ENCODE results near the gene CFDP1.

CFDP1 gene

DNA sequence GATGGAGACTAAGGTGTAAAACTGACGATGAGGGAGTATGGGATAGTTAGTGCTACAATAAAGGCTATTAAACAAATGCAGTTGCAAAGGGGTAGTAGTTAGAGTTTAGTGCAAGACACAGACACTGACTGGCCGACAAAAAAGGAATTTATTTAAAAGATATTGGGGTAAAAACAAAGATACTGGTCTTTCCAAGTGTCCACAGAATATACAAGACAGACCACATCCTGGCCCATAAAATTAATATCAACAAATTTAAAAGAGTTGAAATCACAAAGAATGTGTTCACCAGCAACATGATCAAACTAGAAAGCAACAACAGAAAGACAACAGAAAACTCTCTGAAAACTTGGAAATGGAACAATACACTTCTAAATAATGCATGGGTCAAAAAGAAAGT lies 54.7 kb downstream of the CFDP1 start:
- no peak overlapping the region for H3K4me3 ChIP-seq (ENCODE audit: low read length)
- no peaks in the 10 kb centered on the region for H3K9me3 ChIP-seq (ENCODE audit: control insufficient read depth, low read depth, low read length)
- H3K36me3 ChIP-seq (ENCODE audit: control insufficient read depth, low read depth, low read length), result peaks cover 6% of the 10 kb centered on the region
- H3K27me3 ChIP-seq (ENCODE audit: control insufficient read depth, insufficient read depth, low read length), result no peaks in the 10 kb centered on the region
- no peak overlapping the region for H3K27ac ChIP-seq (ENCODE audit: low read length)
- H3K4me1 ChIP-seq (ENCODE audit: control insufficient read depth, low read depth, low read length), result peaks cover 7% of the 10 kb centered on the region
- no peak overlapping the region for H3K9ac ChIP-seq (ENCODE audit: low read length)

DNA sequence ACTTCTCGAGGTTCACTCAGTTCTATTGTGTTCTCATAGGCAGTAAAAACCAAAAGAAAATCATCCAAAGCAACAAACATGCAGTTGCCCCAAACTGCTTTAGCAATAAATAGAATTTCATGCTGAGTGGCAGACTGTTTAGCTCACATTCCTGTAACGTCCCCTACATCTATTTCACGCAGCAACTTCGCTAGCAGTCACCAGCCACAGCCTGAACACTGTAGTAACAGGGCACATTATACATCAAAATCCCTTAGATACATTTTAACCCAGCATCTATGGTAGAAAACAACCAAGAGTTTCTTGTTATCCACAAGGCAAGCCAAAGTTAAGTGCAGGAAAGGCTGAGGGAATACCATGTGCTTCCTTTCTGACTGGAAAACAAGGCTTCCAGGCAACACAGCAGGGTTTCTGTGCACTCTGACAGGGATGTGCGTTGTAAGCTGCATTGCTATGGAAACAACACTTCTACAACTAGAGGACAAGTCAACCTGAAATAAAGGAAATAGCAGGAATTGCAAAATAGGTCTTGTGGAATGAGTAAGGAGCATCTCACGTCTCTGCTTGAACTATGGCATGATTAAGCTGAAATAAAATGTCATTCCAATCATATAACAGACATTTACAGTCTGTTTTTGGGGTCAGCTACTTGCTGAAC lies 55.4 kb downstream of the CFDP1 start:
- H3K4me3 ChIP-seq (ENCODE audit: low read length), result no peak overlapping the region
- H3K27me3 ChIP-seq (ENCODE audit: control insufficient read depth, insufficient read depth, low read length), result no peaks in the 10 kb centered on the region
- H3K27ac ChIP-seq (ENCODE audit: low read length), result peak overlapping the region; percentile 41
- H3K4me1 ChIP-seq (ENCODE audit: control insufficient read depth, low read depth, low read length), result peaks cover 7% of the 10 kb centered on the region
- H3K36me3 ChIP-seq (ENCODE audit: control insufficient read depth, low read depth, low read length), result peaks cover 6% of the 10 kb centered on the region
- no peak overlapping the region for H3K9ac ChIP-seq (ENCODE audit: low read length)
- H3K9me3 ChIP-seq (ENCODE audit: control insufficient read depth, low read depth, low read length), result no peaks in the 10 kb centered on the region

DNA sequence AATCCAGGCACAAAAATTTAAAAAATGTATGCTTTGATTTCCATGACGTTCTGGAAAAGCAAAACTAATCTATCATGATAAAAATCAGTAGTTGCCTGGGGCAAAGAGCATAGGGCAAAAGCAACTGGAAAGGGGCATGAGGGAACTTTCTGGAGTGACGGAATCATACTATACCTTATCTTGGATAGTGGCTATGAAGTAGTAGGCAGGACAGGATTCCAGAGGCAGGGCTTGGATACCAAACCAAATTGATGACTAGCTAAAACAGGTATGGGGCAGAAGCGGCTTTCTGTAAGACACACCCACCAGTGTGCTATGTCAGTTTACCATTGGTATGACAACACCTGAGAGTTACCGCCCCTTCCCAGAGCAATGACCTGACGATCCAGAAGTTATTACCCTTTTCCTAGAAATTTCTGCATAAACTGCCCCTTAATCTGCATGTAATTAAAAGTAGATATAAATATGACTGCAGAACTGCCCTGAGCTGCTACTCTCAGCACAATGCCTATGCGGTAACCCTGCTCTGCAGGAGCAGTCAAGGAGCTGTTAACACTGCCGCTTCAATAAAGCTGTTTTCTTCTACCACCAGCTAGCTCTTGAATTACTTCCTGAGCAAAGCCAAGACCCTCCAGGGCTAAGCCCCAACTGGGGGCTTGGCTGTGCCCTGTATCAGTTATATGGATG lies 56.7 kb downstream of the CFDP1 start:
- H3K9ac ChIP-seq (ENCODE audit: low read length), result no peak overlapping the region
- no peak overlapping the region for H3K27ac ChIP-seq (ENCODE audit: low read length)
- H3K36me3 ChIP-seq (ENCODE audit: control insufficient read depth, low read depth, low read length), result peaks cover 10% of the 10 kb centered on the region
- H3K27me3 ChIP-seq (ENCODE audit: control insufficient read depth, insufficient read depth, low read length), result no peaks in the 10 kb centered on the region
- no peaks in the 10 kb centered on the region for H3K9me3 ChIP-seq (ENCODE audit: control insufficient read depth, low read depth, low read length)
- H3K4me1 ChIP-seq (ENCODE audit: control insufficient read depth, low read depth, low read length), result peaks cover 7% of the 10 kb centered on the region
- no peak overlapping the region for H3K4me3 ChIP-seq (ENCODE audit: low read length)

DNA sequence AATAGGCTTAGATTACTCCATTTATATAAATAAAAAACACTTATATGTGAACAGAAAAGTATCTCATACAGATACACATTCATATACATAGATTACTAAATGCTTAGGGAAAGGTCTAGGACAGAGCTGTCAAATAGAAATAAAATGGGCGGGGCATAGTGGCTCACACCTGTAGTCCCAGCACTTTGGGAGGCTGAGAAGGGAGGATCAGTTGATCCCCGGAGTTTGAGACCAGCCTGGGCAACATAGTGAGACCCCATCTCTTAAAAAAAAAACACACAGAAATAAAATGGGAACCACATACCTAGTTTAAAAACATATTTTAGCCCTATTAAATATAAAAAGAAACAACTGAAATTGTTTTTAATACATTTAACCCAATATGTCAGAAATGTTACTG lies 58.9 kb downstream of the CFDP1 start:
- H3K27me3 ChIP-seq (ENCODE audit: control insufficient read depth, insufficient read depth, low read length), result no peaks in the 10 kb centered on the region
- H3K36me3 ChIP-seq (ENCODE audit: control insufficient read depth, low read depth, low read length), result peaks cover 10% of the 10 kb centered on the region
- peaks cover 7% of the 10 kb centered on the region for H3K4me1 ChIP-seq (ENCODE audit: control insufficient read depth, low read depth, low read length)
- H3K27ac ChIP-seq (ENCODE audit: low read length), result no peak overlapping the region
- H3K4me3 ChIP-seq (ENCODE audit: low read length), result no peak overlapping the region
- H3K9me3 ChIP-seq (ENCODE audit: control insufficient read depth, low read depth, low read length), result no peaks in the 10 kb centered on the region
- H3K9ac ChIP-seq (ENCODE audit: low read length), result no peak overlapping the region

DNA sequence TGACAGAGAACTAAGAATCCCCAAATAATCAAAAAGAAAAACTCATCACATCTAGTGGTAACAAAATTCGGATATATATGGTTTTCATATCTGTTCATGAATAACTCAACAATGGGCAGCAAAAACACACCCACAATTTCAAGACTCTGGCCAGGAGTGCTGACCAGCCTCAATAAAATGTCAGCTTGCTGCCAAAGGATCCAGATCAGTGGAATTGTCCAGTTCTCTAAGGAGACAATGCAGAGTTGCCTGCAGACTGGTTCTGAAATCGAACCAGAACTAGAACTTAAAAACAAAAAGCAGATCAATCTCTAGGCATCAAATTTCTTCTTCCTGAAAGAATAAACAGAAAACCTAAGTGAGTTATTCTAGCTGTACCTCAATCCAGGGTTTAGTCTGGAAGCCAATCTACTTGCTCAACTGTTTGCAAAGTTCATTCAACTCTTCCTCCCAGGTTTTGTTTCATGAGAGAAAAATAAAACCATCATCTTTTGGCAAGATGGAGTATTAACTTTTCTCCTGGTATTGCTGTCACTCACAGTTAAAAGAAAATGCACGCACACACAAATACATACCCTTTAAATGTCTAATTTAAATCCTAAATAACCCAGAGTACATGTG lies 61.0 kb downstream of the CFDP1 start:
- Histone ChIP-seq H3K9ac (ENCODE audit: low read length) (no peak overlapping the region), H3K4me1 (ENCODE audit: control insufficient read depth, low read depth, low read length) (peaks cover under 1% of the 10 kb centered on the region), H3K27ac (ENCODE audit: low read length) (no peak overlapping the region), H3K36me3 (ENCODE audit: control insufficient read depth, low read depth, low read length) (peaks cover 7% of the 10 kb centered on the region), H3K9me3 (ENCODE audit: control insufficient read depth, low read depth, low read length) (no peaks in the 10 kb centered on the region), H3K27me3 (ENCODE audit: control insufficient read depth, insufficient read depth, low read length) (no peaks in the 10 kb centered on the region), H3K4me3 (ENCODE audit: low read length) (no peak overlapping the region)

DNA sequence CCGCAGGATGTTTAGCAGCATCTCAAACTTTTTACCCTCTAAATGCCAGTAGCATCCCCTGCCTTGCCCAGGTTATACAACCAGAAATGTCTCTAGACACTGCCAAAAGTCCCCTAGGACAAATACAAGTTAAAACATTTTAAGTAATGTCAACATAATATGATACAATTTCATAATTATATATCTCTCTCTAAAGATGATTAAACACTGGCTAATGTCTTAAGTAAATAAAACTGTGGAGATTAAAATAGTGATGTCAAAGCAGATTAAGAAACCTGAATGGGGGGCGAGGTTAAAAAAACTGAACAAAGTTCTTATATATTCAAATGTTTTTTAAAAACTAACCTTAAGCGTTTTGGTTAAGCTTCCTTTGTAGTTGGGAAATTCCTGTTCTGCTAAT lies 62.1 kb downstream of the CFDP1 start:
- Histone ChIP-seq H3K9ac (ENCODE audit: low read length) (no peak overlapping the region), H3K27ac (ENCODE audit: low read length) (no peak overlapping the region), H3K27me3 (ENCODE audit: control insufficient read depth, insufficient read depth, low read length) (no peaks in the 10 kb centered on the region), H3K9me3 (ENCODE audit: control insufficient read depth, low read depth, low read length) (no peaks in the 10 kb centered on the region), H3K4me1 (ENCODE audit: control insufficient read depth, low read depth, low read length) (no peaks in the 10 kb centered on the region), H3K36me3 (ENCODE audit: control insufficient read depth, low read depth, low read length) (peaks cover 7% of the 10 kb centered on the region), H3K4me3 (ENCODE audit: low read length) (no peak overlapping the region)

DNA sequence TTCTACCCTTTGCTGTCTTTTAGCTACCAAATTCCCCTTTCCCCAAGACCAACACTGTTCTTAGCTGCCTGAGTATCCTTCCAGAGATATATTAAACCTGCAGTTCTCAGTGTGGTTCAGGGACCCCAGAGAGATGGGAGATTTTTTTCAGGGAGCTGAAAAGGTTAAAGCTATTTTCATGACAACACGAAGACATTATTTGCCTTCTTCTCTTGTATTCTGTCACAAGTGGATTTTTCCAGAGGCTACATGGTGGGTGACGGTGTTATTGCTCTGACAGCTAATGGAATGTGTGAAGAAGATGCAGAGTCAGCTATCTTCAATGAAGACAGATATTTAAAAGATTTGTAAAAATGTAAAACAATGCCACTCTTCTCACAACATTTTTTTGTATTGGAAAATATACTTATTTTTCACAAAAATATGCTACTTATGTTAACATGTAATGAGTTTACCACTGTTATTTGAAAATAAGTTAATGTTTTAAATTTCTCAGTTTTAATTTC lies 69.0 kb downstream of the CFDP1 start:
- H3K9me3 ChIP-seq (ENCODE audit: control insufficient read depth, low read depth, low read length), result no peaks in the 10 kb centered on the region
- no peak overlapping the region for H3K9ac ChIP-seq (ENCODE audit: low read length)
- H3K36me3 ChIP-seq (ENCODE audit: control insufficient read depth, low read depth, low read length), result no peaks in the 10 kb centered on the region
- H3K27me3 ChIP-seq (ENCODE audit: control insufficient read depth, insufficient read depth, low read length), result no peaks in the 10 kb centered on the region
- no peak overlapping the region for H3K4me3 ChIP-seq (ENCODE audit: low read length)
- no peaks in the 10 kb centered on the region for H3K4me1 ChIP-seq (ENCODE audit: control insufficient read depth, low read depth, low read length)
- H3K27ac ChIP-seq (ENCODE audit: low read length), result no peak overlapping the region

DNA sequence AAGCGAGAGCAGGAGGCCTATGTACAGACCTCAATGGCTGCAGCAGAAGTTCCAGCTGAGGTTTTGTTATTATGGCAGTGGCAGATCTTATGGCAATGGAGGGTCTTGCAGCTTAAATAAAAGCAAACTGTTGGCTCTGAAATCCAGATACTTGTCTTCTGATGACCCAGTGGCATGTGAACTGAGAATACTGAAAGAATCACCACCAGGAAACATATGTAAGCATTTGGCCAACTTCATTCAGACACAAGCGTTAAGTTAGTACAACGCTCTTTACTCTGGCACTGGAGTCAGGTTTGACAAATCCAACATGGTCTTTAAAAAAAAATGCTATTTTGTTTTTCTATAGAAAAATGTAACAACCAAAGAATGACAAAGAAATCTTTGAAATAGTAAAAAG lies 70.5 kb downstream of the CFDP1 start:
- H3K9me3 ChIP-seq (ENCODE audit: control insufficient read depth, low read depth, low read length), result no peaks in the 10 kb centered on the region
- no peak overlapping the region for H3K9ac ChIP-seq (ENCODE audit: low read length)
- no peaks in the 10 kb centered on the region for H3K4me1 ChIP-seq (ENCODE audit: control insufficient read depth, low read depth, low read length)
- no peak overlapping the region for H3K27ac ChIP-seq (ENCODE audit: low read length)
- no peaks in the 10 kb centered on the region for H3K36me3 ChIP-seq (ENCODE audit: control insufficient read depth, low read depth, low read length)
- H3K4me3 ChIP-seq (ENCODE audit: low read length), result no peak overlapping the region
- H3K27me3 ChIP-seq (ENCODE audit: control insufficient read depth, insufficient read depth, low read length), result no peaks in the 10 kb centered on the region

DNA sequence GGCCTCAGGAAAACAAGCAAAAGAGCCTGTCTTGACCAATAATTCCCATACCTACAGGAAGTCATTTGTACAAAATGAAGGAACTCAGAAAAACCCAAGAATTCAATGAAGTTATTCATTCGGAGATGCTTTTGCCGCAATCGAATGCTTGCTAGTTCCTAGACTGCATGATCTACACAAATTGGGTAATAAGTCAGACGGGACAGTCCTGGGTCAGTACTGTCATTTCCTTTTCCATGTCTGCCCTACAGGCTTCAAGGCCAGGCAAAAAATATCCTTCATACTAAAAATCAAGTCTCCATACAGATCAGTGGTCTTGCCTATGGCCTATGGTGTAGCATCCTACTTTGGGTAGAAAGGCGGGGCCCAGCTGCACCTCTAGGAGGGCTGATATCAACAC lies 71.4 kb downstream of the CFDP1 start:
- no peak overlapping the region for H3K27ac ChIP-seq (ENCODE audit: low read length)
- no peak overlapping the region for H3K9ac ChIP-seq (ENCODE audit: low read length)
- H3K36me3 ChIP-seq (ENCODE audit: control insufficient read depth, low read depth, low read length), result no peaks in the 10 kb centered on the region
- H3K4me3 ChIP-seq (ENCODE audit: low read length), result no peak overlapping the region
- no peaks in the 10 kb centered on the region for H3K4me1 ChIP-seq (ENCODE audit: control insufficient read depth, low read depth, low read length)
- H3K9me3 ChIP-seq (ENCODE audit: control insufficient read depth, low read depth, low read length), result no peaks in the 10 kb centered on the region
- no peaks in the 10 kb centered on the region for H3K27me3 ChIP-seq (ENCODE audit: control insufficient read depth, insufficient read depth, low read length)

DNA sequence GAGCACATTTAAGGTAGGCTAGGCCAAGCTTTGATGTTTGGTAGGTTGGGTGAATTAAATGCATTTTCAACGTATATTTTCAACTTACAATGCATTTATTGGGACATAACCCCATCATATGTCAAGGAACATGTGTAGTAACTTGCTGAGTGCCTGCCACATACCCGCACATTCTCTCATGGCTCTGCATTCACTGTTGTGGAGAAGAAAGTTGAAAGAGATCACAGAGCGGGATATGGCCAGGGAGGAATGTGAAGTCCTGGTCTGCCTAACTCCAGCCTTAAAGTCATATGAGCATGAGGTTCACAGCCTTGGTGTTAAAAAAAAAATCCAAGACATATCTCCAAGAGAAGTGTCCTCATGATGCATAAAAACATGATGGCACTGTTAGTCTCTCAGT lies 79.1 kb downstream of the CFDP1 start:
- Histone ChIP-seq H3K27me3 (ENCODE audit: control insufficient read depth, insufficient read depth, low read length) (no peaks in the 10 kb centered on the region), H3K27ac (ENCODE audit: low read length) (no peak overlapping the region)

DNA sequence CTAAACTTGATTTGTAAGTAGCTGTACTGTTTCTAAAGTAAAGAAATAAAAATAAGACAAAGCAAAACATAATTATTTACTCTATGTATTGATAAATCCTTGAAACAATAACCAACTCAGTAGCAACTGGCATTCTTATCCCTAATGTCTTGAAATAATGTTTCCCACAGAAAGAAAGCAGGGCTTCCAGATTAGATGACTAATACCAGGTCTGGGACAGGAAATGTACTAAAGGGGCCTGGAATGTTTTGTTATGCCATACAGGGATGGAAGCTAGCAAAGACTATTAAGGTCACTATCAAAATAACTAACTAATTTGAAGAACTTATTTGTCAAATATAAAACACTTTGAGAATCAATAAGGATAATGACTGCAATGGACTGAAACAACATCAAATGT lies 82.1 kb downstream of the CFDP1 start:
- H3K27me3 ChIP-seq (ENCODE audit: control insufficient read depth, insufficient read depth, low read length), result no peaks in the 10 kb centered on the region
- H3K4me3 ChIP-seq (ENCODE audit: low read length), result no peak overlapping the region
- H3K9me3 ChIP-seq (ENCODE audit: control insufficient read depth, low read depth, low read length), result no peaks in the 10 kb centered on the region
- no peak overlapping the region for H3K27ac ChIP-seq (ENCODE audit: low read length)
- H3K36me3 ChIP-seq (ENCODE audit: control insufficient read depth, low read depth, low read length), result peaks cover 4% of the 10 kb centered on the region
- no peaks in the 10 kb centered on the region for H3K4me1 ChIP-seq (ENCODE audit: control insufficient read depth, low read depth, low read length)
- H3K9ac ChIP-seq (ENCODE audit: low read length), result no peak overlapping the region

More for the DNA sequence above, 79.1 kb downstream of the CFDP1 start:
- Histone ChIP-seq H3K9me3 (ENCODE audit: control insufficient read depth, low read depth, low read length) (no peaks in the 10 kb centered on the region), H3K4me3 (ENCODE audit: low read length) (no peak overlapping the region), H3K4me1 (ENCODE audit: control insufficient read depth, low read depth, low read length) (no peaks in the 10 kb centered on the region), H3K9ac (ENCODE audit: low read length) (no peak overlapping the region), H3K36me3 (ENCODE audit: control insufficient read depth, low read depth, low read length) (peaks cover 4% of the 10 kb centered on the region)
